H7 (cell line): ENCODE results near the gene SYCN. TPM values are rescaled to one million over a fixed set of nuclear protein-coding genes. Genes with fewer than 3 reads are reported as not detected.
"Not testable (repeated sequence)": the region's sequence is repeated elsewhere in the genome, so short reads cannot be mapped to it uniquely, and the experiment has no call there.

Experiments used
- DNase-seq: peaks from one replicate; pipeline ENCODE4 v3.0.0; 2012
- H3K27me3 ChIP-seq: 2 replicates; pipeline ENCODE4 v1.6.0; 2011; ENCODE audit warnings: mild to moderate bottlenecking, low read length; ENCODE audit not compliant: control insufficient read depth, insufficient read depth
- H3K36me3 ChIP-seq: replicated peaks from 2 replicates; pipeline ENCODE4 v1.5.1; 2011; ENCODE audit warnings: low read length; ENCODE audit not compliant: control insufficient read depth, insufficient read depth
- H3K4me3 ChIP-seq: 2 replicates; pipeline ENCODE4 v1.5.1; 2011; ENCODE audit warnings: low read depth, mild to moderate bottlenecking, control low read depth, low read length, moderate library complexity; ENCODE audit not compliant: insufficient read depth
- total RNA-seq: library from RNA; depleted of rRNA; stranded (reverse); fragments of >200 nt; shearing (Covaris generic); gene quantifications from 2 replicates; pipeline ENCODE4 v1.2.3, GENCODE V29; 2014; rRNA removed

Gene SYCN
- not detected in 2 replicates for total RNA-seq

- no peak within 1 kb of the TSS for H3K4me3 ChIP-seq
- H3K36me3 ChIP-seq = no peaks in the 10 kb centered on the region
- H3K27me3 ChIP-seq = no peaks in the 10 kb centered on the region; the same call in none of the 2 replicates
- DNase-seq = peak; percentile 54
These were observed at the start of gene SYCN for GRCh38 chr19:39203372-39204341. TSS of gene SYCN (minus strand) at chr19:39204263. CDS start at chr19:39204254, 9 bp downstream.

GRCh38 chr19:39253374-39254149, 49.5 kb upstream of the SYCN start:
- Histone ChIP-seq H3K27me3 (peaks cover 21% of the 10 kb centered on the region), H3K36me3 (no peaks in the 10 kb centered on the region), H3K4me3 (no peak overlapping the region)
- no peak for DNase-seq

- H3K27me3 ChIP-seq = peaks cover 32% of the 10 kb centered on the region
- no peak for DNase-seq
- H3K4me3 ChIP-seq = no peak overlapping the region
- H3K36me3 ChIP-seq = no peaks in the 10 kb centered on the region
These were observed 48.4 kb upstream of the SYCN start for GRCh38 chr19:39252458-39252857.

- peaks cover 38% of the 10 kb centered on the region for H3K27me3 ChIP-seq
- H3K4me3 ChIP-seq = no peak overlapping the region
- no peaks in the 10 kb centered on the region for H3K36me3 ChIP-seq
- DNase-seq = no peak
These were observed 47.8 kb upstream of the SYCN start for GRCh38 chr19:39251846-39252245.

DNA sequence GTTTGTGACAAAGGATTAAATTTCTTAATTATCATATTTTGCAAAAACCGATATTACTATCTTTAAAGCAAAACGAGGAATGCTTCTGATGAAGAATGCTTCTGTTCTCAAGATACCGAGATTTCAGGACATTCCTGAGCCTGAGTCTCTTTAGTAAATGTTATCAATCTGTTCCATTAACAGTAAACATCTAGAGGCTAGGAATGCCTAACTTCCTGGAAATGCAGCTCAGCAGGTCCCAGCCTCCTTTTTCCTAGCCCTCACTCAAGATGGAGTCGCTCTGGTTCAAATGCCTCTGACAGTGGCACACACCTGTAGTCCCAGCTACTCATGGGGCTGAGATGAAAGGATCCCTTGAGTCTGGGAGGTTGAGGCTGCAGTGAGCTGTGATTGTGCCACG, 47.0 kb upstream of the SYCN start:
- DNase-seq = no peak
- H3K27me3 ChIP-seq = peaks cover 36% of the 10 kb centered on the region
- H3K36me3 ChIP-seq = no peaks in the 10 kb centered on the region
- H3K4me3 ChIP-seq = no peak overlapping the region

DNA sequence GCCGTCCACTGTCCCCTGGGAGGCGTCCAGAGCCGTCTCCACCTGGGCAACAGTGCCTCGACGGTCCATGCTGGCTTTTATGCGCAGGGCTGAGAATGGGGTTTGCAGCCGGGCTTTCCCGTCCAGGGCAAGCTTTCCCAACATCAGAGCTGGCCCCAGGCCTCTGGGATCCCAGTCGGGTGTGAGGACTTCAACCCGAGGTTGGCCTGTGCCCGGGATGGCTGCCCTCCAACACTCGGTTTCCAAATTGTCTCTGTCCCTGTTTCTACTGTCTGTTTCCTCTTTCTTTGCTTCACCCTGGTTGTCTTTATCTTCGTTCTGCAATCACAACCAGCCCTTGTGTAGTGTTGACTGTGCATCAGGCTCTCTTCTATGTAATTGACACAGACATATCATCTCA, 44.7 kb upstream of the SYCN start, which contains the start of gene IFNL4:
Gene IFNL4, minus strand, starts transcription at position 51 of the 400 bp plus-strand sequence.
- no peak for DNase-seq
- H3K4me3 ChIP-seq = peak within 1 kb of the TSS; percentile 32
- peaks cover 38% of the 10 kb centered on the region for H3K27me3 ChIP-seq
- H3K36me3 ChIP-seq = no peaks in the 10 kb centered on the region

GRCh38 chr19:39247701-39248664, 43.9 kb upstream of the SYCN start:
- Histone ChIP-seq H3K27me3 (peaks cover 38% of the 10 kb centered on the region), H3K4me3 (peak overlapping the region; percentile 32), H3K36me3 (no peaks in the 10 kb centered on the region)
- DNase-seq = peak; percentile 85

GRCh38 chr19:39246951-39247669, 43.0 kb upstream of the SYCN start:
- peak overlapping the region; percentile 32 for H3K4me3 ChIP-seq

DNA sequence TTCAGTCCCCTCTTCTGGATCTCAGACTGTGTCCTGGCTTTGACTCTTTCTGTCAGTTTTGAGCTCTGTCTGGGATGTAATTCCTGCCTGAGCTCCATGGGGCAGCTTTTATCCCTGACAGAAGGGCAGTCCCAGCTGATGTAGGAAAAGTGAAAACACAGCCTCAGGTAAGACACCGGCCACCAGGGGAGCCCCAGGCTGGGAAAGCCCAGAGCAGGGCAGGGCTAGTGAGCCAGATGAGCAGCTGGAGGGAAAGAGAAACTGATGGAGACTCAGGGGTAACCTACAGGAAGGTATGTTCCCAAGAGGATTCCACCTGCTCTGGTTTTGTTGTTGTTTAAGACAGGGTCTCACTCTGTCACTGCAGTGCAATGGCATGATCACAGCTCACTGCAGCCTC, 41.1 kb upstream of the SYCN start:
- H3K27me3 ChIP-seq = peaks cover 36% of the 10 kb centered on the region
- H3K36me3 ChIP-seq, H3K4me3 ChIP-seq, DNase-seq: not testable (repeated sequence)

More at GRCh38 chr19:39246951-39247669, 43.0 kb upstream of the SYCN start:
- DNase-seq = peak; percentile 86
- Histone ChIP-seq H3K27me3 (peaks cover 38% of the 10 kb centered on the region), H3K36me3 (no peaks in the 10 kb centered on the region)

DNA sequence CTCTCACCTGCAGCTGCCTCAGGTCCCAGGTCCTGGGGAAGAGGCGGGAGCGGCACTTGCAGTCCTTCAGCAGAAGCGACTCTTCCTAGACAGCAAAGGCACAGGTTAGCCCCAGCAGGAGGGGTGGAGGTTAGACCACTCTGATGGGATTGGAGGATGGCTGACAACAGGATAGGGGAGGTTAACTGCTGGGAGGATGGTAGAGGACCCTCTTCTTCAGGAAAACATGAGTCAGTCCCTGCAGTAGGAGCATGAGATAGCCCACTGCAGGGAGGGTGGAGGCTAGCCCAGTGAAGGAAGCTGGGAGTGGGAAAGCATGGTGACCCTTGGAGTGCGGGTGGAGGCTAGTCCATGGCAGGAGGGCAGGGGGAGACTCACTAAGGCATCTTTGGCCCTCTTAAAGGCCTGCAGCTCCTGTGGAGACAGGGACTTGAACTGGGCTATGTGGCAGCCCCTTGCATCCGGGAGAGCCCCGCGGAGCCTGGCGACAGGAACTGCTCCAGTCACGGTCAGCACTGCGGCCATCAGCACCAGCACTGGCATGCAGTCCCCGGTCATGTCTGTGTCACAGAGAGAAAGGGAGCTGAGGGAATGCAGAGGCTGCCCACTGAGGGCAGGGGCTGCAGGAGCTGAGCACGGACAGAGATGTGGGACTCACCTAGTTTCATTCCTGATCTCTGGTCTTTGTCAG, 40.5 kb upstream of the SYCN start, which contains the start of gene IFNL3:
Gene IFNL3, minus strand, starts transcription at position 597 of the 691 bp plus-strand sequence. Its CDS starts 39 bp downstream, at position 558.
- not testable (repeated sequence) for DNase-seq
- H3K27me3 ChIP-seq = peaks cover 31% of the 10 kb centered on the region

DNA sequence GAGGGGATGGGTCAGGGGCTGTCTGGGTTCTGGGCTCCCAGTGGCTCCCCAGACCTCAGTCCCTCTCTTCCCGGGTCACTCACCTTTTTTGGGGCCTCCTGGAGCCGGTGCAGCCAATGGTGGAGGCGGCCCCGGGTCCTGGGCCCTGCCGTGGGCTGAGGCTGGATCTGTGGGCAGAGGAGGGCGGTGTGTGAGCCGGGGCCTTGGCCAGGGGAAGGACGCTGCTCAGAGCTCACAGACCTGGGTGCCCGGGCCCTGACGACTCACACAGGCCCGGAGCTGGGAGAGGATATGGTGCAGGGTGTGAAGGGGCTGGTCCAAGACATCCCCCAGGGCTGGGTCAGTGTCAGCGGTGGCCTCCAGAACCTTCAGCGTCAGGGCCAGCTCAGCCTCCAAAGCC, 39.7 kb upstream of the SYCN start:
- DNase-seq, H3K4me3 ChIP-seq, H3K36me3 ChIP-seq: not testable (repeated sequence)
- H3K27me3 ChIP-seq = peaks cover 24% of the 10 kb centered on the region

More for the DNA sequence above, 40.5 kb upstream of the SYCN start, which contains the start of gene IFNL3:
- H3K4me3 ChIP-seq, H3K36me3 ChIP-seq: not testable (repeated sequence)

DNA sequence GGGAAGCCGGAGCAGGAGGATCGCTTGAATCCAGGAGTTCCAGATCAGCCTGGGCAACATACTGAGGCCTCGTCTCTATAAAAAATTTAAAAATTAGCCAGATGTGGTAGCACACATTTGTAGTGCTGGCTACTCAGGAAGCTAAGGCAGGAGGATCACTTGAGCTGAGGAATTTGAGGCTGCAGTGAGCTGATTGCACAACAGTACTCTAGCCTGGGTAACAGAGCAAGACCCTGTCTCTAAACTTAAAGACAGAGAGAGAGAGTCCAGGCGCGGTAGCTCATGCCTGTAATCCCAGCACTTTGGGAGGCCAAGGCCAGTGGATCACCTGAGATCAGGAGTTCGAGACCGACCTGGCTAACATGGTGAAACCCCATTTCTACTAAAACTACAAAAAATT, 36.4 kb upstream of the SYCN start:
- Histone ChIP-seq H3K4me3 (no peak overlapping the region), H3K36me3 (no peaks in the 10 kb centered on the region), H3K27me3 (peaks cover 3% of the 10 kb centered on the region; the same call in 1 of the 2 replicates)
- no peak for DNase-seq

DNA sequence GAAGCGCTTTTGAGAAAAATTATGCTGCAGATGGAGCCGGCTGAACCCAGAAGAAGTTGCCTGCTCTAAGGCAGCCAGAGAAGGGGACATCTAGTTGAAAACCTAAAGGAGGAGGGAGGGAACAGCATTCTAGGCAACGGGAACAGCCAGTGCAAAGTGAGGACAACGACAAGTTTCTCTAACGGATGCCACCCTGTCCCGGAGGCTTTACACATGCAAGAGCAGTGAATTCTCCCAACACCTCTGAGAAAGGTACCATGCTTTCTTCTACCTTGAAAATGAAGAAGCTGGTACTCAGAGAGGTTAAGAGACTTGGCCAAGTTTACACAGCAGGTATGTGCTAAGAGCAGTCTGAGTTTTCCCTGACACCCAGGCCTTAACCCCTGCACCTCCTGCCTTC, 34.9 kb upstream of the SYCN start:
- Histone ChIP-seq H3K27me3 (peaks cover 3% of the 10 kb centered on the region; the same call in 1 of the 2 replicates), H3K4me3 (no peak overlapping the region), H3K36me3 (no peaks in the 10 kb centered on the region)
- DNase-seq = no peak
